ENCODE results near the gene ATXN10.

- TF ChIP-seq CTCF (conservative IDR thresholded peaks at IDR 0.05 in 1 of 2, IDR thresholded peaks at IDR 0.05 in 1 of 2; ENCODE audit: low read depth in 1 of 2, low read length in 2 of 2): peak; percentile 50 to 63
- no peak for TF ChIP-seq EZH2 (IDR thresholded peaks at IDR 0.05; ENCODE audit: low read length, missing control alignments)
These were observed 60.3 kb downstream of the ATXN10 start for GRCh38 chr22:45731798-45732495.

Measured in fibroblast of lung (primary cell).